Smooth muscle cell of the brain vasculature (primary cell): Measurements from ENCODE around the gene GLIS2.
"Not testable (repeated sequence)": the region's sequence is repeated elsewhere in the genome, so short reads cannot be mapped to it uniquely, and the experiment has no call there.

ENCODE experiments used
- DNase-seq: peaks from one replicate; pipeline ENCODE4 v3.0.0-alpha.2; 2012; ENCODE audit warnings: low read depth, low spot score

Gene GLIS2

DNA sequence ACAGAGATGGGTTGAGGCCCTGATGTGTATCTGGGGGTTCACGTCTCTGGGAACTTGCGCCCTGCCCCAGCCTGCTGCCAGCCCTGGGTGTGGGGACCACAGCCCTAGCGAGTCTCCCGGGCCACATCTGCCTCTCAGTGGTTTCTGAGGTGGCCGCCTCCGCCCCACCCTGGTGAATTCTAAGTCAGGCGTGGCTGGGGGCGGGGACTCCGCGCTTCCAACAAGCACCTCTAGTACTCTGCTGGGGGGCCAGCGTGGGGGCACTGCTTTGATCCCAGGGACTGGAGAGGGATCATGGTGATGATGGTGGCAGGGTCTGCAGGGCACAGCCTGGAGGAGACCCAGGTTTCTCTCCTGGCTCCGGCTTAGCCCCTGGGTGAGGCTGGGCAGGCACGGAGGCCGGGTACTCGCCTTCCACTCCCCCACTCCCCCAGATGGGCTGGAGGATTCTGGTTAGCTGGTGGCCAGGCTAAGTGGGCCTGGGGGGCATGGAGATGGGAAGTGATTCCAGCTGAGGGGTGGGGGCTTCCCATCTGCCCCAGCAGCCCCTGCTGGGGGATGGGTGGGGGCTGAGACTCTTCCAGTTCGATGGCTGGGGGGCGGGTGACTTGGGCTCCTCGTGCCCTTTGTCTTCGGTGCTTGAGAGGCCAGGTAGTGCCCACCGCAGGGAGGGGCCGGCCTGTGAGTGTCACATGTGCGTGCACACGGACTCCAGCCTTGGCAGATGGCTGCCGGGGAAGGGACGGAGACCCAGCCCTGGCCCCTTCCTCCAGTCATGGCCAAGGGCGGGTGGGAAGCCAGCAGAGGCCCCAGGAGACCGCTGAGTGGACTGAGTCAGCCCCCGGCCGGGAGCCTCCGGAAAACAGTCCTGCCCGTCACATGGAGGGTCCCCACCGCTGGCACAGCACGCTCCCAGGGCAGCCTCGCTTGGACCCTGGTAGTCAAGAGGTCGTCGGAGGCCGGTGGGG, 3.9 kb downstream of the GLIS2 start:
- DNase-seq = no peak

DNA sequence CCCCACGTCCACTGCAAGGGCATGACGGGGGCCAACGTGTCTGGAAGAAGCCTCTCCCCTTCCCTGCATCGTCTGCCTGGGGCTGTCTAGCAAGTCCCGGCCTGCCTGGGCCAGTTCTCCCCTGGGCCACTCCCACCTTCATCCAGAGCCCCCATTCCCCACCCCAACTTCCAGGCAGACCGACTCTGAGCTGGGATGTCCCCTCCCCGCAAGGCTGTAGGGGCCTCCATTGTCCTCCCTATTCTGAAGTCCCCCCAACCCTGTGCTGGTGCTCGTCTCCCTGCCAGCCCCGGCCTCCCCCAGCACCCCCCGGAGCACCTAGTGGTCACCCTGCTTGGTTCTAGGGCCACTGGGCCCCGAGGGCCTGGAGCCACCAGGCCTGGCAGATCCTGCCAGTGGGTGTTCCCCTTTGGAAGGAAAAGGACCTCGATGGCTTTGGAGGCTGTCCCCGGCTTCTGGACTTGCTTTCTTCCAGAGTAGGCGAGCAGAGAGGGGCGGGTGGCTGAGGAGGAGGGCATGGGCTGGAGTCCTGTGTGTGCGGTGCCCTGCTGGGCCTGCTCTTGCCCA, 4.8 kb downstream of the GLIS2 start:
- no peak for DNase-seq

DNA sequence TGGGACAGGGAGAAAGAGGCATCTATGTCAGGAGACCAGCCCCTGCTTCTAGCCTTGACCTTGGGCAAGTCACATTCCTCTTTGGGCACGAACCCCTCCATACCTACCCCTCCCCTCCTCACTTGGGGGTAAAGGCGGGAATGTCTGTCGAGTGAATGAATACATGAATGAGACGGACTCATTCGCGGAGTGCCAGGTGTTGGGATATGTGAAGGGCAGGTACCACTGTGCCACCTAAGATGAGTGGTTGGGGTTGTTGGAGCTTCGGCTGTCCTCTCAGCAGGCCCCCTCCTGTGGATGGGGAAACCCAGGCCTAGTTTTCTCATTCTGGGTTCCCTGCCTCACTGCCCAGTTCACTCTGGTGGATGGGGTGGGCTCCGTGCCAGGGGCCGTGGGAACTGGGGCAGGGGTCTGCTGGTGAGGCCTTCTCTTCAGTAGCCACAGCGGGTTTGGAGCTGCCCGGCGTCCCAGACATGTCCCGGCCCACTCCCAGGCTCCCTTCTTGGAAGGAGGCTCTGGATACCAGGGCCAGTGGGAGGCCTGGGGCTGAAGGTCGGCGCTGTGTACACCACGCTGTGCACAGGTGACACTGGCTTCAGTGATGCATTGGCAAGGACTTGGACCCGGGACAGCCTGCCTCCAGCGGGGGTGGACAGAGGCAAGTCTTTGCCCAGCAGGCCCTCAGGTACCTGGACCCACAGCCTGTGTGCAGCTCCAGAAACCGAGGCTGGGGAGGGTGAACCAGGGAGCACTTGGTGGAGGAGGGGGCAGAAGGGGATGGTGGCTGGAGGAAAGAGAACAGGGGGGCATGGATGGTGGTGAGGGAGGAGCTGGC, 5.6 kb downstream of the GLIS2 start:
- no peak for DNase-seq

DNA sequence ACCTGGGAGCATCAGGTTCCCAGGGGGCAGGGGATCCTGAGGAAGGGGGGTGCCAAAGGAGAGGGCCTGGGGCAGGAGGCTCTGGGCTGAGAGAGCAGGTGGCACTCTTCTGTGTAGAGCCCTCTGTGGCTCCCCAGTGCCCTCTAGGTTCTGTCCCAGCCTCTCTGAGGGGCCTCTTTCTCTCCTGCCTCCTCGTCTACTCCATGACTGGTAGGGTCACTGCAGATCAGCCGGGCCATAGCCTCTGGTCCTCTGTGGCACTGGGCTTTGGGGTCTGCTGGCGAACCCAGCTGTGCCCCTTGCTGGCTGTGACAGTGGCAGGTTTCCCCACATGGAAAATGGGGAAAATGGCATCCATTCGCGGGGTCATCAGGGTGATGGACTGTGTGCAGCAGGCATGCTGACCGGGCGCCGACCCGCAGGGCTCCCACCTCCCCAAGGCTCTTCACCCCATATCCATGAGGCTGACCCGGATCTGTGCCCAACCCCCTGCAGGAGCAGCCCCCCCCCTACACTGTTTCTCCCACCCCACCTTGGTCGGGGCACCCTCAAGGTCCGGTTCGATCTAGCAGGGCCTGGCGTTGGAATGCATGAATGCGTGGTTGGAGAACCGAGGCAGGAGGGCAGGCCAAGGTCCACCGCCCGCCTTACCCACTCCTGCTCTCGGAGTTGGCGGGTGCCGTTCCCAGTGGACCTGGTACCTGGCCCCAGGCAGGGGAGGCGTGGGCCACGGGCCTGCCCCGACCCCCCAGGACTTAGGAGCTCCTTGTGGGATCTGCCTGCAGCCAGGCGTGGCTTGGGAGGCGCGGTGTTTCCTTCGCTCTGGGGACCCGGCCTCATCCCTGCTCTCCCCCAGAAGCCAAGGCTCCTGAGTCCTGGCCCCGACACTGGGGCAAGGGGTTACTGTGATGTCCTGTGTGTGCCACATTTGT, 6.5 kb downstream of the GLIS2 start:
- no peak for DNase-seq

DNA sequence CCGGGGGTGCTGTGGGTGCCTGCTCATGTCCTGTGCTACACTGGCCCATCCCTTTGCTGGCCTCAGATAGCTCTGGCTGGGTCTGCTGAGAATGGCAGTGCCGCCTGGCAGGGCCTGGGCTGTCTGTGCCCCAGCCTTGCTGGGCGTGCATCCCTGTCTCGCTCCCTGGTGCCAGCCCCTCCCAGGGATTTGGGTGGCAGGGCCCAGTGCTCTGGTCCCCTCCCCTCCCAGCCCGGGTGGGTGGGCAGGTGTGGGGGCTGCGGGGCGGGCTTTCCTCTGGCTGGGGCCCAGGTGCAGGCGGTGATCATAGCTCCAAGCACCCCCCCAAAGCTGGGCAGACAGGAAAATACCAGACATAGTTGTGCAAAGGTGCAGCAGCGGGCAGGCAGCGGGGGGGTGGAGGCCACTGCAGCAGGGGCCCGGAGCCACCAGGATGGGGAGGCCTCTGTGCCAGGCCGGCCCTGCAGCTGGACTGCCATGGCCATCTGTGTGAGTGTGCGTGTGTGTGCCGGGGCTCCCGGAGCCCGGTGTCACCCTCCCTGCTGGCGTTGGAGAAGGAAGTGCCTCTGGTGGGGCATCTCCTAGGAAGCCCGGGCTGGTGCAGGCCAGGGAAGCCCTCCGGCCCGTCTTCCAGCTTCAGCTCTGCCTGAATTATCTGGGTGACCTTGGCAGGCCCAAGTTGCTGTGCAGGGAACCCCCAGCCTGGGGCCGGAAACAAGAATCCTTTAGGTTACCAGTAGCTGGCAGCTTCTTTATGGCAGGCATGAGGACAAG, 7.4 kb downstream of the GLIS2 start:
- no peak for DNase-seq

DNA sequence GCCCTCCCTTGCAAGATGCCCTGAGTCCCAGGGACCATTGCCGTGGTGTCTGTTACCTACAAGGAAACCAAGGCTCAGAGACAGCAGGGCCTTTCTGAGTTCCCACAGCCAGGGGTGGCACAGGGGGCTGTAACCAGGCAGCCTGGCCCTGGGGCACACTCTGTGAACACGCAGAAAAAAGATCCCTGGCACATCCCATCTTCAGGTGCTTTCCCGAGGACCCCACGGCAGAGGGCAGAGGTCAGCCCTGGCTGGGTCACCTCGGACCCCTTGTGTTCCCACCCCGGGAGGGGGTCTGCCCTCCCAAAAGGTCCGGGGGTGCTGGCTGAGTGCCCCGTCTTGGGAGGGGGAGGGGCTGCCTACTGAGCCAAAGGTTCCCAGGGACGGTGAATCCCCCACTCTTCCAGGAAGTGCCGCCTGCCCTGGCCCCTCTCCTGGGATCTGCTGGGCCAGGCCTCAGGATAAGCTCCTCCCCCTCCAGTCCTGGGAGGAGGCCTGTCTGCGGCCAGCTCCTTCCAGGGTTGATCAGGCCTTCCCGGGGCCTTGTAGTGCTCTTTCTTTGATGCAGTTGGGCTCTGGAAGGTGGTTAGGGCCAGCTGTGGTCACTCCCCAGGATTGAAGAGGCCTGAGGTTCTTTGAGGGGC, 8.1 kb downstream of the GLIS2 start:
- no peak for DNase-seq

DNA sequence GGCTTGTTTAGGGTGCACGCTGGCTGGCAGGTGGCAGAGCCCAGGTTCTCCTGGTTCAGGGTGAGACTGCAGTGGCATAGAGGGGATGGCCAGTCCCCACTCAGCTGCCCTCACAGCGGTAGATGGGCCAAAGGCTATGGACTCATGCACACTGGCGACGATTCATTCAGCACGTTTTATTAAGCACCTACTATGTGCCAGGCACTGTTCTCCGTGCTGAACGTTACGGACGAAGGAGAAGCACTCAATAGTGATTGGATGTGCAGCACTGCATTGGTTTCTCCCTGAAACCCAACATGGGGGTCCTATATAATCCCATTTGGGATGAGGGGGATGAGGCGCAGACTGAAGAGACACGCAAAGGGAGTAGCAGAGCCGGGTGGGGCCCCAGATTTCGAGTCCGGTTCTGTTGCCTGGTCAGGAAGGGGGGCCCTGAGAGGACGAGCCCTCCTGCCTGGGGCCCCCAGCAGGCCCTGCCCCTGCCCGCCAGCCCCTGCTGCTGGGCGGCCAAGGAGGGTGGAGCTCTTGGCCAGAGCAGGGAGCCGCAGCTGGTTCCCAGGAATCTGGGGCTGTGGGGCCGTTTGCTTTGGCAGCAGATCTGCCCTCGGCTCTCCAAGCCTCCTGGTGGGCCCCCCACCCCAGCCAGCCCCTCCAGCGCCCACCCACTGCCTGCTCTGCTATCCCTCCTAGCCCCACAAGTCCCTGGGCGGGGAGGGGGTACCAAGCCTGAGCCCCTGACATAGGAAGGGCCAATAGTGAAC, 8.8 kb downstream of the GLIS2 start:
- no peak for DNase-seq

DNA sequence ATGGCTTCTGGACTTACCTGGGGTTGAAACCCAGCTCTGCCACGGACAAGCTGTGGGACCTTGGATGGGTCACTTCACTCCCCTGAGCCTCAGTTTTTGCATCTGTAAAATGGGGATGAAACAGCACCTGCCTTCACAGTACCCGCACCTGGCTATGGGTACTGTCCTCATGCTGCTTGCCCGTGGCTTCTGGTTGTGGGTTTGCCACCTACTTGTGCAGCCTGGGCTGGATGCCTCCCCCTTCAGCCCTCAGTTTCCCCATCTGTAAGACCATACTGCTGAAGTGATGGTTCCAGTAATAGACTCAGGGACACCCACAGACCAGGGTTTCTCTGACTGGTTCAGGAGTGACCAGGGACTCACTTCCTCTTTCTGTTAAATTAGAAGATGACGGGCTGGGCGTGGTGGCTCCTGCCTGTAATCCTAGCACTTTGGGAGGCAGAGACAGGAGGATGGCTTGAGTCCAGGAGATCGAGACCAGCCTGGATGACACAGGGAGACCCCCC, 9.4 kb downstream of the GLIS2 start:
- DNase-seq = no peak

DNA sequence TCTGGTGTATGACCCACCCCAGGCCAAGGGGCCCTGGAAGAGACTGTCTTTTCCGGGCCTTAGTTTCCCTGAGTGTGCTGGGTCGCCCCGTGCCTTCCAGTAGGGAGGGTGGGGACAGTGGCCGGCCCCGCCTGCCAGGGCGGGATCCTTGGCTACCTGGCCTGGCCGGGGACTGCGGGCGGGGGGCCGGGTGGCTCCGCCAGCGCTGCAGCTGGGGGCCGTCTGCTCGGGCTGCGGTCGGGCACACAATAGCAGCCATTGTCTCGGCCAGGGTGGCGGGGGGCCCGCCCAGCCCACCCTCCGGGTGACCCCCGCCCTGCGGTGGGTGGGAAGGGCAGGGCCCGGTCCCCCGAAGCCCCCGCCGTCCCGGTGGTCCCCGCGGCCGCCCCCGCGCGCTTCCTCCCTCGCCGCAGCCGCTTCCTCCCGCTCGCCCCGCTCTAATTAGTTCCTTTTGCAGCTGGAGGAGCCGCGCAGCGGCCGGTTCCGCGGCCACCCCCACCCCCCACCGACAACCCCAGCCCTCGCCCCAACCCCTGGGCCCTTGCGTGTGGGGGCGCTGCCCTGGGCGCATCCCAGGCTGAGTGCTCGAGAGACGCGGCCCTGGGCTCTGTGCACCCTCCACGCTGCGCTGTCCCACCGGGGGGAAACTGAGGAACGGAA, 11.6 kb downstream of the GLIS2 start:
- no peak for DNase-seq

DNA sequence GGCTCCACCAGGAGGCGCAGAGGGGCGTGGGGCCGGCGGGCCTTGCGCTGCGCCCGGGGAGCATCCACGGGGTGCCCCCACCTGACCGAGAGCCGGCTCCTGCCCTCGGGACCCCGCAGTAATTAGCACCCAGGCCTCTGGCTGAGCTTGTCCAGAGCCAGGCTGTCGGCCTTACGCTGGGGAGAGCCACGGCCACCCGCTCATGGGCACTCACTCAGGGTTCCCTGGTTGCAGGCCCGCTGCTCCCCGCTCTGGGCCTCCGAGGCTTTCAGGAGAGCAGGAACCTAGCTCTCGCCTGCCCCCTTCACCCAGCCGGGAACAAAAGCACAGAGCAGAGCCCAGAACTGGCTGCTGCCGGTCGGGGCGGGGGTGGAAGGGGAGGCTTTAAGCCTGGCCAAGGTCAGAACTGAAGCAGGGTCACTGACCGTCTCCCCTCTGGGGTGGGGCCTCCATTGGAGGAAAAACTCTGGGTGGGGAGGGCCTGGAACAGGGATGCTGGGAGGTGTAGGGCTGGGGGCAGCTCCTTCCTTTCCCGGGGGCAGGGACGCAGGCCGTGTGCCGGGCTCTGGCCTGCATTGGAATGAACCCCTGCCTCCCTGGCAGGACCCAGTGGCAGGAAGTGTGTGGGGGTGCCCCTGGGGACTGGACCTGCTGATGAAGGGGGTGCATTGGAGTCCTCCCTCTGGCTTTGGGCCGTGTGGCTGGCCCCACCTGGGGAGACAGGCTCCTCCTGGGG, 12.3 kb downstream of the GLIS2 start:
- DNase-seq = no peak

DNA sequence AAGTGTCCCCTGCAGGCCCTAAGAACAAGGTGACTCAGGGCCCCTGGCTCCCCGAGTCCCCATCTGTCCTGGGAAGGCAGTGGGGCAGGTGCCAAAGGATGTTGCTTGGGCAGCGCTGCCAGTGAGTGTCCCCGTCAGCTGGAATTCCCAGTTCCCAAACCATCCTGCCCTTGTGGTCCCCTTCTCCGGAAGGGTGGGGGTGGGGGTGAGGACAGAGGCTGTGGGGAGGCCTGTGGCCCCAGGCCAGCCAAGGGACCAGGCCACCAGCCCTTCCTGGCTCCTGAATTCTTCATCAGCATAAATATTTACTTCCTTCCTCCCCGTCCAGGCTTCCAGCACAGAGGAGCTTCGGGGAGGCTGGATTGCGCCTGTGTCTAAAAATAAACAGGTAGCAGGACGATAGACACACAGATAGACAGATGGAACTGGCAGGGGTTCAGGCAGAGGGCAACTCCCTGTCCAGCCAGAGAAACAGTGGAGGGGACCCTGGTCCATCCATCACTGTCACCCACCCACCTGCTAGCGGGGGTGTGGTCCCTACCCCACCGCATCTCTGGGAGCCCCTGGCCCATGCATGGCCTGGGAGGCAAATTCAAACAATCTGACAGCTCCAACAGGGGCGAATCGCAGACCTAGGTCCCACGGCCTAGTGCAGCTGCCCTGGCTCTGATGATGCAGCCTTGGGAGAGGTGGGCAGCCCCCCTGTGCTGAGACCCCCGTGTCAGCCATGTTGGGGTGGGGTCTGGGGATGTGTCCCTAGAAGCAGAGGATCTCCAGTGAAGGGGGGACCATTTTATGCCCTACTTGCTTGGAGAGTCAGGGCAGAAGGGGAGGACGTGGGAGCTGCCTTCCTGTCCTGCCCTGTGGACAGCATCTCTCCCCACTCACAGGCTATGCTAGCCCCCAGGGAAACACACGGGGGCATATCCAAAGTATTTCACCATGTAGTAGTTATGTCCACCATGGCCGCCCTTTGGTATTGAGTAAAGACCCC, 13.2 kb downstream of the GLIS2 start:
- DNase-seq = no peak

DNA sequence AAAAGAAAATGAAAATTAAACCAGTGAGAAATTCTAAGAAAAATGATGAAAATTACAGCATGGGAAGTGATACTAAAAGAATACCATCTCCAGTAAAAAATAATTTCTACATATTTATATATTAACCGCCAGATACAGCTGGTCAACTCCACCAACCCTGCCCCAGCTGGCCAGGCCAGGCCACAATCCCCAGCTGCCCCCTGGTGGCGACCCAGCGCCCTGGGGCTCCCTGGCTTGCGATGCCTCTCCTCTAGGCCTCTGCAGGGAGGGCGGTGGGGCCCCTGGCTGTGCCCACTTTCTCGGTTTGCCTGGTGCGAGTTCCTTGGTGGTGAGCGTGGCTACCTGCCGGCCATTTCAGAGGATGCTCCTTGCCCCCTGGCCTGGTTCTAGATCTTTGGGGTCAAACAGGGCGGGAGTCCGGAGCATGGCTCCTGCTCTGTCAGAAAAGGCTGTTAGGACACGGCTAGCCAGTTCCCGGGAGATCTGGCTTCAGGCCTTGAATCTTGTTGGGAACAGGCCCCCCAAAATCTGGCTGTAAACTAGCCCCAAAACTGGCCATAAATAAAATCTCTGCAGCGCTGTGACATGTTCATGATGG, 14.5 kb downstream of the GLIS2 start:
- no peak for DNase-seq

DNA sequence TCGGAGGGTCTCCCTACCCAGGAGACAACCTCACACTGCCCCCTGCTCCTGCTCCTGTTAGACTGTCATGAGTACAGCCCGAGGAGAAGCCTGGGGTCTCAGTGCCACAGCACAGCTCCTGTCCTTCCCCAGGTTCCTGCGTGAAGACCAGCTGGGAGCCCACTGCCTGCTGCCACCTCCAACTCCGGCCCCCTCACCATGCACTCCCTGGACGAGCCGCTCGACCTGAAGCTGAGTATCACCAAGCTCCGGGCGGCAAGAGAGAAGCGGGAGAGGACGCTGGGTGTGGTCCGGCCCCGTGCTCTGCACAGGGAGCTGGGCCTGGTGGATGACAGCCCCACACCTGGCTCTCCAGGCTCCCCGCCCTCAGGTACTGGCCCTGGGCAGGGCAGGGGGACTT, 16.2 kb downstream of the GLIS2 start:
- no peak for DNase-seq

DNA sequence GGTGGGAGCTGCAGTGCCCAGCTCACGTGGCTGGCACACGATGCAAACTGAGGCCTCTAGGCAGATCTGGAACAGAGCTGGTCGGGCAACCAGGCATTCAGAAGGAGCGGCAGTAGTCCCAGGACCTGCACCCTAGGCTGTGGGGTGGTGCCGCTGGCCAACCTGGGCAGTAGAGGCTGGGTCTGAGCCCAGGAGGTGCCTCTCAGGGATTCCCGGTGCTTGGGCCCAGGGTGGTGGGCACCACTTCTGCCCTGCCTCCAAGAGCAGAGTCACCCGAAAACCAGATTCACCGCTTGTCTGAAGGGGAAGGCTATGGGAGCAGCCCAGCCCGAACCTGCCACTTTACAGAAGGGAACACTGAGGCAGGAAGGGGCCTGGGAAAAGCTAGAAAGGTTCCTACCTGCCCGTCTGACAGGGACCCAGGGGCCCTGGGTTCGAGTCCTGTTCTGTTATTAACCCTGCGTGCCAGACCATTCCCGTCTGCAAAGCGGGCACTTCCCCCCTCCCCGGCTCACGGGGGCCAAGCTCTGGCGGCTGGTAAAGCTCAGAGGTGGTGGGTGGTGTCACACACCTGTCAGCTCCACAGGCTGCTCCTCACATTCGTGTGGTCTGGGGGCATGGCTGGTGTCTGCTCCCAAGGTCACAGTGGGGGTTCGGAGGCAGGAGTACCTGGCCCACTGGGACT, 16.9 kb downstream of the GLIS2 start:
- DNase-seq = no peak

DNA sequence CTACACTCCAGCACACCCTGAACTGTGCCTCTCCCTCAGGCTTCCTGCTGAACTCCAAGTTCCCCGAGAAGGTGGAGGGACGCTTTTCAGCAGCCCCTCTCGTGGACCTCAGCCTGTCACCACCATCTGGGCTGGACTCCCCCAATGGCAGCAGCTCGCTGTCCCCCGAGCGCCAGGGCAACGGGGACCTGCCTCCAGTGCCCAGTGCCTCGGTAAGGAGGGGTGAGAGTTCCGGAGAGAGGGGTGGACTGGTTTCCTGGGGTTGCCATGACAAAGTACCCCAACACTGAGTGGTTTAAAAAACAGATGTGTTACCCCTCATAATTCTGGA, 17.4 kb downstream of the GLIS2 start:
- no peak for DNase-seq

DNA sequence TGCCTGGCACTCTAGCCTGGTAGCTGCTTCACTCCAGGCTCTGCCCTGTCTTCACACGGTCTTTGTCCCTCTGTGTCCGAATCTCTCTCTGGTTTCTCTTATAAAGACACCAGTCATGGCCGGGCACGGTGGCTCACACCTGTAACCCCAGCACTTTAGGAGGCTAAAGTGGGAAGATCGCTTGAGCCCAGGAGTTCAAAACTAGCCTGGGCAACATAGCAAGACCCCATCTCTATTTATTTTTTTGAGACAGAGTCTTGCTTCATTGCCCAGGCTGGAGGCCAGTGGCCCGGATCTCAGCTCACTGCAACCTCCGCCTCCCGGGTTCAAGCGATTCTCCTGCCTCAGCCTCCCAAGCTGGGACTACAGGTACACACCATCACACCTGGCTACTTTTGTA, 17.8 kb downstream of the GLIS2 start:
- not testable (repeated sequence) for DNase-seq
